Measurements from ENCODE around the gene ID4. TPM values are rescaled to one million over a fixed set of nuclear protein-coding genes. Genes with fewer than 3 reads are reported as not detected.

Gene ID4
- total RNA-seq, 2 donors from 2014 or later, result 2.4 to 5.3 TPM

DNA sequence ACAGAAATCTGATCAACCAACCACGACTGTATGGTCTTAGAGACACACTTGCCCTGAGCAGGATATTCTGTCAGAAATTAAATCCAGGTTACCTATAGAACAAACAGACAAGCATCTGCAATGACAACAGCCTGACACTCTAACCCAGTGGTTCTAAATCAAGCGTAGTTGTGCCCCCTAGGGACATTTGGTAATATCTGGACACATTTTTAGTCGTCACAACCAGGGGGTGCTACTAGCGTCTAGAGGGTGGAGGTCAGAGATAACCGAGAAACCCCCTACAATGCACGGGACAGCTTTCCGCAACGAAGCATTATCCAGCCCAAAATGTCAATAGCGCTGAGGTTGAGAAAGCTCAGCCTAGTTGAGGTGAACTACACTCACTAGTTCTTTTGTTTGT lies 32.3 kb downstream of the ID4 start:
- Histone ChIP-seq H3K4me3 (no peak overlapping the region), H3K27me3 (no peaks in the 10 kb centered on the region), H3K4me1 (no peaks in the 10 kb centered on the region), H3K27ac (no peak overlapping the region), H3K36me3 (no peaks in the 10 kb centered on the region), H3K9ac (ENCODE audit: low read depth in 2 of 2, low read length in 2 of 2) (no peak overlapping the region), H3K9me3 (no peaks in the 10 kb centered on the region)
- DNase-seq, result no peak
- TF ChIP-seq, protein P1, sequence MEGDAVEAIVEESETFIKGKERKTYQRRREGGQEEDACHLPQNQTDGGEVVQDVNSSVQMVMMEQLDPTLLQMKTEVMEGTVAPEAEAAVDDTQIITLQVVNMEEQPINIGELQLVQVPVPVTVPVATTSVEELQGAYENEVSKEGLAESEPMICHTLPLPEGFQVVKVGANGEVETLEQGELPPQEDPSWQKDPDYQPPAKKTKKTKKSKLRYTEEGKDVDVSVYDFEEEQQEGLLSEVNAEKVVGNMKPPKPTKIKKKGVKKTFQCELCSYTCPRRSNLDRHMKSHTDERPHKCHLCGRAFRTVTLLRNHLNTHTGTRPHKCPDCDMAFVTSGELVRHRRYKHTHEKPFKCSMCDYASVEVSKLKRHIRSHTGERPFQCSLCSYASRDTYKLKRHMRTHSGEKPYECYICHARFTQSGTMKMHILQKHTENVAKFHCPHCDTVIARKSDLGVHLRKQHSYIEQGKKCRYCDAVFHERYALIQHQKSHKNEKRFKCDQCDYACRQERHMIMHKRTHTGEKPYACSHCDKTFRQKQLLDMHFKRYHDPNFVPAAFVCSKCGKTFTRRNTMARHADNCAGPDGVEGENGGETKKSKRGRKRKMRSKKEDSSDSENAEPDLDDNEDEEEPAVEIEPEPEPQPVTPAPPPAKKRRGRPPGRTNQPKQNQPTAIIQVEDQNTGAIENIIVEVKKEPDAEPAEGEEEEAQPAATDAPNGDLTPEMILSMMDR (IDR thresholded peaks at IDR 0.05), result no peak
- intact Hi-C loops (cut with DNase I), result no loop called here

DNA sequence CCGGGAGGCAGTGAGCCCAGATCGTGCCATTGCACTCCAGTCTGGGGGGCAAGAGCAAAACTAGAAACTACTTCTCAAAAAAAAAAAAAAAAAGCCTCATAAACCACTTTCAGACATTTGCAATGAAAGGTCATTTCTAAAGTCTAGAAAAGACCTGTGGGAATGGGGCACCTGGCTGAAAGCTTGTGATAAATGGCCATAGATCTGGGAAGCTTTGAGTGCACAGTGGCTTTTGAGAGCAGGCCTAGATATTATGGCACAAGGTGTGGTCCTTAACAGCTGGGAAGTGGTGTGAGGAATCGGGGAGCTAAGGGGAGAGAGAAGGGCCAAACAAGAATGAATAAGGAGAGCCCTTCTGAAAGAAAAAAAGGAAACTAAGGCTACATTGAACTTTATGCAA lies 33.2 kb downstream of the ID4 start:
- H3K36me3 ChIP-seq, result no peaks in the 10 kb centered on the region
- H3K27ac ChIP-seq, result no peak overlapping the region
- H3K9me3 ChIP-seq, result no peaks in the 10 kb centered on the region
- no peak overlapping the region for H3K4me3 ChIP-seq
- no peak overlapping the region for H3K9ac ChIP-seq (ENCODE audit: low read depth in 2 of 2, low read length in 2 of 2)
- intact Hi-C loops (cut with DNase I), result no loop called here
- TF ChIP-seq, protein P1 (IDR thresholded peaks at IDR 0.05), result no peak
- DNase-seq, result no peak
- no peaks in the 10 kb centered on the region for H3K4me1 ChIP-seq
- H3K27me3 ChIP-seq, result no peaks in the 10 kb centered on the region

DNA sequence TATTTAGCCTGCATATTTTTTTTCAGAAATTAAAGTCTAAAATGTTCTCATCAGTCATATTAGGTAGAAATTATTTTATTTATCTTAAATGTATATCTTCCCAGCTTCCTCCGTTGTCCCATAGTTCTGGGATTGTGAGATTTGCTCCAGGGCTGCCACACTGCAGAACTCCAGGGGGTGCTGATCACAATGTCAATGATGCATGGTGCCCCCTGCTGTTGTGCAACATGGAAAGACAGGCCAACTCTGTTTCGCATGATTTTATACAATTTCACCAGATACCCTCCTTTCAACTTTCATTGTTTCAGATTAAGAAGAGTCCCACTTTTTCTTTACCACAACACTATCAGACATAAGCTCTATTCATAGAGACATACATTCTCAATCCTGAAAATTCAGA lies 35.9 kb downstream of the ID4 start:
- no peak for DNase-seq
- Histone ChIP-seq H3K27me3 (no peaks in the 10 kb centered on the region), H3K27ac (no peak overlapping the region), H3K36me3 (no peaks in the 10 kb centered on the region), H3K9me3 (no peaks in the 10 kb centered on the region), H3K9ac (ENCODE audit: low read depth in 2 of 2, low read length in 2 of 2) (no peak overlapping the region), H3K4me1 (no peaks in the 10 kb centered on the region), H3K4me3 (no peak overlapping the region)
- TF ChIP-seq, protein P1 (IDR thresholded peaks at IDR 0.05), result no peak
- intact Hi-C loops (cut with DNase I), result no loop called here

DNA sequence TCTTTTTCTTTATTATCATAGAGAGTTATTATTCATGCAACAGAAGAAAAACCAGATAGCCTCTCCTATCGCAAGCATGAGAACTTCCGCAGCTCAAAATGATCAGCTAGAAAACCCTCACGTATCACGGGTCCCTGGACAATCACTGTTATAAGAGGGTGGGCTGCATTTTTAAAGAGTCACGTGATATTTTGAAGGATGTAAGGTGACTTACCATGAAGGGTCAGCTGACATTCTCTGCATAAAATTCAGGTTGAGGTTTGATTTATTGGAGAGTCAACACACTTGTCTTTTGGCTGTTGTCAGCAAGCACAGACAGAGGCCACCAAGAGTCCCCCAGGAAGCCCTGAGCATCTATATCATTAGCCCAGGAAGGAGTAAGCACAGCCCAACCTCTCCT lies 39.5 kb downstream of the ID4 start:
- H3K9ac ChIP-seq (ENCODE audit: low read depth in 2 of 2, low read length in 2 of 2), result no peak overlapping the region
- no peak overlapping the region for H3K27ac ChIP-seq
- TF ChIP-seq, protein P1 (IDR thresholded peaks at IDR 0.05), result no peak

DNA sequence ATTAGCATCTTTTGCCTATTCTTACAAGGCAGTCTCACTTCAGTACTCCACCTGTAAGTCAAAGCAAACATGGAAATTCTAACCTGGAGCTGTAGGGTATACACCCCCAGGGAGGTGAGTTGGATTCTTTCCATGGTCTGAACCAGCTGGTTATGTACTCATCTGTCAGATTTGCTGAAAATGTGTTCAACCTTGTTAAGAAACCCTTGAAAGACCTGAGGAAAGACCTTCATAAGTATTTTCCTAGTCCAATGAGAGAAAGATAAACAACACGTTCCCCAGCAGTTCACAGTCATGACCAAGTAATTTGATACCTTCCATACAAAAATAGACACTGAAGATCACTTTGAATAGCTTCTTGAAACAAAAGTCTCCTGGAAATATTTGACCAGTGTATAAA lies 42.5 kb downstream of the ID4 start:
- H3K9ac ChIP-seq (ENCODE audit: low read depth in 2 of 2, low read length in 2 of 2), result no peak overlapping the region
- no peak overlapping the region for H3K4me3 ChIP-seq
- intact Hi-C loops (cut with DNase I), result no loop called here
- H3K4me1 ChIP-seq, result no peaks in the 10 kb centered on the region
- TF ChIP-seq, protein P1 (IDR thresholded peaks at IDR 0.05), result no peak
- H3K9me3 ChIP-seq, result no peaks in the 10 kb centered on the region
- no peak overlapping the region for H3K27ac ChIP-seq
- H3K36me3 ChIP-seq, result no peaks in the 10 kb centered on the region
- no peaks in the 10 kb centered on the region for H3K27me3 ChIP-seq
- no peak for DNase-seq

More for the DNA sequence above, 39.5 kb downstream of the ID4 start:
- intact Hi-C loops (cut with DNase I), result no loop called here
- no peaks in the 10 kb centered on the region for H3K27me3 ChIP-seq
- no peaks in the 10 kb centered on the region for H3K9me3 ChIP-seq
- no peak overlapping the region for H3K4me3 ChIP-seq
- no peaks in the 10 kb centered on the region for H3K4me1 ChIP-seq
- no peaks in the 10 kb centered on the region for H3K36me3 ChIP-seq
- no peak for DNase-seq

DNA sequence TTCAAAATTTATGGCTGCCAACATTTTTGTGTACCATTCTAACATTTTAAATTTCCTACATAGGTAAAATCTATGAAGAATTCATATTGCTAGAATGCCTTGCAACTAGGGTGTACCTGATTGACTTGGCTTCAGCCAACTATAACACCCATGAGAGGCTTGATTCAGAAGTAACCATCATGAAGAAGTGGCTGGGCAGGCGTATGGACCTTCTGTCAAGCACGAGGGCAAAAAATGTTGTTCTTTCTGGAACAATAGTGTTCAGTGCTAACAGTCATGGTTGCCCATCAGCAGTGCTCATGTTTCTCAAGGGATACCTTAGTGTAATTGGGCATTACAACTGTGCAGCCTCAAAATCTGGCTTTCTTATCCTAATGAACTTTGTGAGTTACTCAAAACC lies 42.9 kb downstream of the ID4 start:
- intact Hi-C loops (cut with DNase I), result no loop called here
- no peaks in the 10 kb centered on the region for H3K27me3 ChIP-seq
- no peaks in the 10 kb centered on the region for H3K4me1 ChIP-seq
- no peaks in the 10 kb centered on the region for H3K9me3 ChIP-seq
- no peak overlapping the region for H3K4me3 ChIP-seq
- H3K9ac ChIP-seq (ENCODE audit: low read depth in 2 of 2, low read length in 2 of 2), result no peak overlapping the region
- no peaks in the 10 kb centered on the region for H3K36me3 ChIP-seq
- H3K27ac ChIP-seq, result no peak overlapping the region
- TF ChIP-seq, protein P1 (IDR thresholded peaks at IDR 0.05), result no peak
- no peak for DNase-seq

Measured in colonic mucosa (tissue), 4 donors.